HFFc6 (cell line): ENCODE results near the gene SLC22A16. TPM values are rescaled to one million over a fixed set of nuclear protein-coding genes. Genes with fewer than 3 reads are reported as not detected.

Experiments
- DNase-seq: peaks from one replicate; pipeline ENCODE4 v3.0.0-alpha.2; 2018
- H3K27ac Mint-ChIP-seq: 2 replicates; pipeline ENCODE4 v1.8.0; 2020; ENCODE audit warnings: mild to moderate bottlenecking, mixed read lengths
- H3K27me3 Mint-ChIP-seq: 2 replicates; pipeline ENCODE4 v1.8.0; 2021; ENCODE audit warnings: mild to moderate bottlenecking, moderate library complexity, mixed read lengths; ENCODE audit not compliant: insufficient read depth
- H3K36me3 Mint-ChIP-seq: 2 replicates; pipeline ENCODE4 v1.8.0; 2021; ENCODE audit warnings: low read depth, mixed read lengths
- H3K4me1 Mint-ChIP-seq: 2 replicates; pipeline ENCODE4 v1.8.0; 2020; ENCODE audit warnings: low read depth, mixed read lengths
- H3K4me3 Mint-ChIP-seq: 2 replicates; pipeline ENCODE4 v1.8.0; 2020; ENCODE audit warnings: mild to moderate bottlenecking, moderate library complexity, mixed read lengths
- H3K9me3 Mint-ChIP-seq: 2 replicates; pipeline ENCODE4 v1.8.0; 2020; ENCODE audit warnings: mild to moderate bottlenecking, mixed read lengths
- total RNA-seq, 6 experiments: library from RNA; stranded (reverse); fragmentation: NEBNext Ultra II Directional; extraction: Animal tissue kit (Norgen Biotek cat#: 25700); gene quantifications; 2 replicates in 1 of 6; 3 replicates in 5 of 6; pipeline ENCODE4 v1.2.3, GENCODE V29; 2021
- TF ChIP-seq, protein P1 (sequence below): fragments of 200-600 bp; sonication (generic); IDR thresholded peaks from 2 replicates; pipeline ENCODE4 v1.5.0; 2021; ENCODE audit warnings: antibody characterized with exemption, mild to moderate bottlenecking

SLC22A16 gene
- total RNA-seq, 6 experiments from 2014 or later = not detected

GRCh38 chr6:110401585-110402176, 74.7 kb downstream of the SLC22A16 start:
- Mint-ChIP-seq H3K4me1 (peaks cover 17% of the 10 kb centered on the region), H3K9me3 (no peaks in the 10 kb centered on the region), H3K36me3 (no peaks in the 10 kb centered on the region), H3K27me3 (no peaks in the 10 kb centered on the region), H3K4me3 (no peak overlapping the region), H3K27ac (no peak overlapping the region)
- TF ChIP-seq, protein P1, sequence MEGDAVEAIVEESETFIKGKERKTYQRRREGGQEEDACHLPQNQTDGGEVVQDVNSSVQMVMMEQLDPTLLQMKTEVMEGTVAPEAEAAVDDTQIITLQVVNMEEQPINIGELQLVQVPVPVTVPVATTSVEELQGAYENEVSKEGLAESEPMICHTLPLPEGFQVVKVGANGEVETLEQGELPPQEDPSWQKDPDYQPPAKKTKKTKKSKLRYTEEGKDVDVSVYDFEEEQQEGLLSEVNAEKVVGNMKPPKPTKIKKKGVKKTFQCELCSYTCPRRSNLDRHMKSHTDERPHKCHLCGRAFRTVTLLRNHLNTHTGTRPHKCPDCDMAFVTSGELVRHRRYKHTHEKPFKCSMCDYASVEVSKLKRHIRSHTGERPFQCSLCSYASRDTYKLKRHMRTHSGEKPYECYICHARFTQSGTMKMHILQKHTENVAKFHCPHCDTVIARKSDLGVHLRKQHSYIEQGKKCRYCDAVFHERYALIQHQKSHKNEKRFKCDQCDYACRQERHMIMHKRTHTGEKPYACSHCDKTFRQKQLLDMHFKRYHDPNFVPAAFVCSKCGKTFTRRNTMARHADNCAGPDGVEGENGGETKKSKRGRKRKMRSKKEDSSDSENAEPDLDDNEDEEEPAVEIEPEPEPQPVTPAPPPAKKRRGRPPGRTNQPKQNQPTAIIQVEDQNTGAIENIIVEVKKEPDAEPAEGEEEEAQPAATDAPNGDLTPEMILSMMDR = no peak
- DNase-seq = no peak

- Mint-ChIP-seq H3K27me3 (peaks cover 4% of the 10 kb centered on the region), H3K36me3 (no peaks in the 10 kb centered on the region), H3K4me3 (no peak overlapping the region), H3K4me1 (peaks cover 17% of the 10 kb centered on the region), H3K9me3 (no peaks in the 10 kb centered on the region), H3K27ac (no peak overlapping the region)
- TF ChIP-seq, protein P1 = no peak
- no peak for DNase-seq
These were observed 76.2 kb downstream of the SLC22A16 start for GRCh38 chr6:110400208-110400607.

- TF ChIP-seq, protein P1 = no peak
- DNase-seq = no peak
- peaks cover 17% of the 10 kb centered on the region for H3K4me1 Mint-ChIP-seq
- peak overlapping the region; percentile 50 for H3K4me3 Mint-ChIP-seq
- no peaks in the 10 kb centered on the region for H3K9me3 Mint-ChIP-seq
- H3K36me3 Mint-ChIP-seq = no peaks in the 10 kb centered on the region
- H3K27me3 Mint-ChIP-seq = peaks cover 5% of the 10 kb centered on the region
- H3K27ac Mint-ChIP-seq = peak overlapping the region; percentile 56
These were observed 77.0 kb downstream of the SLC22A16 start for GRCh38 chr6:110399219-110400071.

- H3K27me3 Mint-ChIP-seq = peaks cover 5% of the 10 kb centered on the region
- peak overlapping the region; percentile 56; the same call in 1 of the 2 replicates for H3K27ac Mint-ChIP-seq
- peaks cover 17% of the 10 kb centered on the region for H3K4me1 Mint-ChIP-seq
- H3K4me3 Mint-ChIP-seq = no peak overlapping the region; the same call in 1 of the 2 replicates
- H3K36me3 Mint-ChIP-seq = no peaks in the 10 kb centered on the region
- TF ChIP-seq, protein P1 = no peak
- no peak for DNase-seq
- no peaks in the 10 kb centered on the region for H3K9me3 Mint-ChIP-seq
These were observed 77.6 kb downstream of the SLC22A16 start for GRCh38 chr6:110398778-110399177.

DNA sequence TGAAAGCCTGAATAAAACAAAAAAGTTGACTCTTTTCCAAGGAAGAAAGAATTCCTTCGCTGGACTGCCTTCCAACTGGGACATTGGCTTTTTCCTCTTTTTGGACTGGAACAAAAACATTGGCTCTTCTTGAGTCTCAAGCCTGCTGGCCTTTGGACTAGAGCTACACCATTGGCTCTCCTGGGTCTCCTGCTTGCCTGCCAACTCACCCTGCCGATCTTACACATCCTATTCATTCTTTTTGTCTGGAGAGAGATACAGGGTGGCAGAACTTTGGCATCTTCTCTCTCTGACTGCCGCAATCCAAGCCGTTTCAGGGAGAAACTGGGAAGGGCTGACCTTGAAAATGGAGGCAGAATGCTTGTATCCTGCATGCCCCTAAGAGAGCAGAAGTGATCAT, 81.2 kb downstream of the SLC22A16 start:
- TF ChIP-seq, protein P1 = no peak
- Mint-ChIP-seq H3K27ac (no peak overlapping the region), H3K4me1 (peaks cover 12% of the 10 kb centered on the region), H3K27me3 (peaks cover 5% of the 10 kb centered on the region), H3K4me3 (no peak overlapping the region), H3K36me3 (no peaks in the 10 kb centered on the region), H3K9me3 (no peaks in the 10 kb centered on the region)
- DNase-seq = no peak
